ENCODE measurements around the gene SYTL3.

SYTL3 gene

GRCh38 chr6:158804207-158804606, 154.4 kb downstream of the SYTL3 start:
- no peak for DNase-seq

DNA sequence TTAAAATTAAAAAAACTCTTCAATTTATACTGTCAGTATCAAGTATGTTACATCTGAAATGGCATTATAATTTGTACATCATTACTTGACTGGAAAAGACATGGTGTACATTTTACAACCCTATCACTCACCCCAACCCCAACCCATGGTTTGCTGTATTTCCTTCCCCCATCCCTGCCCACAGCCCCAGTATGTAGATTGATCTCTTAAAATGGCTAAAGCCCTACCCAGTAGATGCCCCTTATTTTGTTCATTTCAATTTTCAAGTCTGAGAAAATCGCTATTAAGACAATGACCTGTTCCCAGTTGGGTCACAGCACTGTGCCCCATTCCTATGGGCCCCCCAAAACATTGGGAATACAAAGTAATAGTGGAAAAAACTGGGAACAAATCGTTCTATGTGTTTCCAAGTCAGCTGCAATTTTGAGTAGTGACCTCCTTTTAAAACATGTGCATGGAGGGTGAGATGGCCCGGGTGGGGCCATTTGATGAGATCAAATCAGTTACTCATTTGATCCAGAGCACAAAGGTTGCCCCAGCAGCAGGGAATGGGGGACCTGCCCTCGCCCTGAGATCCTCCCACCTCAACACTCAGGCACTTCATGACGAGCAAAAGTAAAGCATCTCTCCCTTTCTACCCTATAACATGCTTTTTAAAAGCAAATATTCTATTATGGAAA, 156.0 kb downstream of the SYTL3 start:
- no peak for DNase-seq

- no peak for DNase-seq
These were observed 157.9 kb downstream of the SYTL3 start for GRCh38 chr6:158807515-158808441.

DNA sequence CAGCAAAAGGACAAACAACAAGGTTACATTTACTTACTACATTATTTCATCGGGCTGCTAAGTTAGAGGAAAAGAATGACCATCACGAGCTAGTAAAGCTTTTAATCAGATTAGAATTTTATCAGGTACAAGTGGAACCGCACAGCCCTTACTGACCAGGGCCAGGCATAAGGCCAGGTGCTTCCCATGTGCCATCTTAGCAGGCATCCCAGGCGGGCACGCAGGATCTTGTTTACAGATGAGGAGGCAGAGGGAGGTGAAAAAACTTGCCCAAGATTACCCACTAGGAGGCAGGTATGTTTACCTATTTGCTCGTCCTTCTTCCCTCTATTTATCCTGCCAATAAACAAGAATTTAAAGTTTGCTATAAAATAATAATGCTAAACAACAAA, 158.6 kb downstream of the SYTL3 start:
- DNase-seq, result no peak

- DNase-seq, result no peak
These were observed 159.3 kb downstream of the SYTL3 start for GRCh38 chr6:158808941-158809678.

DNA sequence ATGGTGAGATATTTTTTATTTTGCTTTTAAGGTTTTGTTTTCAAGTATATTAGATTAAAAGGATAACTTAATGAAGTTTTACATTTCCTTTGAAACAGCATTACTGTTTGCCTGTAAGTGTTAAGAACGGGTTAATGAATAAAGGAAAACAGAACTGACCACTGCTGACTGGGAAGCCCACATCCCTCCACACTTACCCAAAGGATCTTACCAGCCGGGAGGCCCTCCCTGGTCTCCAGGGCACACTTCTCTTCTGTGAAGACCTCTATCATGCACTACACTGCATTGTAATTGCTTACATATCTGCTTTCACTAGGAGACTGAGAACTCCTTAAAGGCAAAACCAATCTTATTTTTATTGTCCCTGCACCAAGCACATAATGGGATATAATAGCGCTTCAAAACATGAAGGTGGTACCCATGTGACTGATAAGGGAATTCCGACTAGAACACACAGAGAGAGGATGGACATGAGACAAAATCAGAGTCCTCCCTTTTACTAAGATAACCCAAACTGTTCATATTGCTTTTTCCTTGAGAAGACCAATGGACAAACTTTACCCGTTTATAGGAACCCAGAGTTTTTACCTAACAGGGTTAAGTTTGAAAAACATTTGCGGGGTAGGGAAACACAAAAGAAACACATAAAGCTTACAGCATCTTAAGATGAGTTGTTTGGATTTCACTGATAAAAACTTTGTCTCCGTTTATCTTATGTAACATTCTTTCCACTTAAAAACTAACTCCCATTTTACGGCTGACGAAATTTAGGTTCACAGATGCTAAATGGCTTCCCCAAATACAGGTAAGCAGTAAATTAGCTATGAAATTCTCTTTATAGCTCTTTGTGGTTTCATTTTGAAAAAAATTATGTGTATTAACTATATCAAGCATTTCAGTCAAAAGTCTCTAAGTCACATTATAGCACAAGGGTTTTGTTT, 160.6 kb downstream of the SYTL3 start:
- DNase-seq, result no peak

- DNase-seq, result no peak
These were observed 162.8 kb downstream of the SYTL3 start for GRCh38 chr6:158812611-158813010.

DNA sequence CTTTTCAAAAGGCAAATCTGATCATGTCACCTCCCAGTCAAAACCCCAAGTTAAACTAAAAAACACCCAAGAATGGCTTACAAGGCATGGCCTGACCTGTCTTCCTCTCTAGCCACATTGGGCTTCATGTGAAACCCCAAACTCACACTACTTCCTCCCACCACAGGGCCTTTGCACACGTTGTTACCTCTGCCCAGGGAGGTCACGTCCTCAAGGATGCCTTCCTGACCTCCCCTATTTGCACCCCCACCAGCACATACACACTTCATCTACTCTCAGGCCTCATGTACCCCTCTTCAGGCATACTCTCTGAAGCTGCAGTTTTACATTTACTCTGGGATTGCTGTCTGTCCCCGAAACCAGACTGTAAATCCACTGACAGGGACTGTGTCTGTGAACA, 163.2 kb downstream of the SYTL3 start:
- DNase-seq, result no peak

Measured in RPMI8226 (cell line).